Mammary epithelial cell (primary cell): ENCODE measurements around the gene SPAG4.

Source experiments
- EZH2 ChIP-seq: IDR thresholded peaks from 2 replicates; pipeline ENCODE4 v1.6.1; 2012; ENCODE audit warnings: low read length, inconsistent platforms, borderline replicate concordance
- TF ChIP-seq, protein P1 (sequence below), 2 donors: IDR thresholded peaks in 1 of 2; conservative IDR thresholded peaks in 1 of 2; 2 replicates each; pipeline ENCODE4 v1.5.1; 2011 to 2012; ENCODE audit warnings: inconsistent platforms in 2 of 2, low read length in 2 of 2, mild to moderate bottlenecking in 2 of 2, control low read depth in 1 of 2, low read depth in 1 of 2; ENCODE audit not compliant: insufficient read depth in 1 of 2; ENCODE audit errors: extremely low read depth in 1 of 2

DNA sequence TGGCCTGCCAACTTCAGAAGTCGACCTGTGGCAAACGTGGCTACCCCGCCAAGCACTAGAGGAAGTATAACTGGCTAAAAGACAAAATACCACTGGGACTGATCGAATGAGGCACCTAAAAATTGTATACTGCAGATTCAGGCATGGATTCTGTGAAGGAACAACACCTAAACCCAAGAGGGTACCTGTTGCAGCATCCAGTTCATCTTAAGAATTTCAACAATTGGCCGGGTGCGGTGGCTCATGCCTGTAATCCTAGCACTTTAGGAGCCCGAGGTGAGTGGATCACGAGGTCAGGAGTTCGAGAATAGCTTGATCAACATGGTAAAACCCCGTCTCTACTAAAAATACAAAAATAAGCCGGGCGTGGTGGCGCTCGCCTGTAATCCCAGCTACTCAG lies 27.2 kb upstream of the SPAG4 start:
- TF ChIP-seq, protein P1, sequence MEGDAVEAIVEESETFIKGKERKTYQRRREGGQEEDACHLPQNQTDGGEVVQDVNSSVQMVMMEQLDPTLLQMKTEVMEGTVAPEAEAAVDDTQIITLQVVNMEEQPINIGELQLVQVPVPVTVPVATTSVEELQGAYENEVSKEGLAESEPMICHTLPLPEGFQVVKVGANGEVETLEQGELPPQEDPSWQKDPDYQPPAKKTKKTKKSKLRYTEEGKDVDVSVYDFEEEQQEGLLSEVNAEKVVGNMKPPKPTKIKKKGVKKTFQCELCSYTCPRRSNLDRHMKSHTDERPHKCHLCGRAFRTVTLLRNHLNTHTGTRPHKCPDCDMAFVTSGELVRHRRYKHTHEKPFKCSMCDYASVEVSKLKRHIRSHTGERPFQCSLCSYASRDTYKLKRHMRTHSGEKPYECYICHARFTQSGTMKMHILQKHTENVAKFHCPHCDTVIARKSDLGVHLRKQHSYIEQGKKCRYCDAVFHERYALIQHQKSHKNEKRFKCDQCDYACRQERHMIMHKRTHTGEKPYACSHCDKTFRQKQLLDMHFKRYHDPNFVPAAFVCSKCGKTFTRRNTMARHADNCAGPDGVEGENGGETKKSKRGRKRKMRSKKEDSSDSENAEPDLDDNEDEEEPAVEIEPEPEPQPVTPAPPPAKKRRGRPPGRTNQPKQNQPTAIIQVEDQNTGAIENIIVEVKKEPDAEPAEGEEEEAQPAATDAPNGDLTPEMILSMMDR (conservative IDR thresholded peaks at IDR 0.05 in 1 of 2, IDR thresholded peaks at IDR 0.05 in 1 of 2; ENCODE audit: extremely low read depth in 1 of 2, insufficient read depth in 1 of 2, low read depth in 1 of 2, low read length in 2 of 2), result no peak
- no peak for TF ChIP-seq EZH2
